ENCODE results near the gene PPP1R3E. TPM values are rescaled to one million over a fixed set of nuclear protein-coding genes. Genes with fewer than 3 reads are reported as not detected.

The PPP1R3E gene
- total and polyA plus RNA-seq, 2 of the 13 experiments (the other 11 are each of a cell fraction or from before 2014, with no cell fraction given), result 16.5 to 26.5 TPM

DNA sequence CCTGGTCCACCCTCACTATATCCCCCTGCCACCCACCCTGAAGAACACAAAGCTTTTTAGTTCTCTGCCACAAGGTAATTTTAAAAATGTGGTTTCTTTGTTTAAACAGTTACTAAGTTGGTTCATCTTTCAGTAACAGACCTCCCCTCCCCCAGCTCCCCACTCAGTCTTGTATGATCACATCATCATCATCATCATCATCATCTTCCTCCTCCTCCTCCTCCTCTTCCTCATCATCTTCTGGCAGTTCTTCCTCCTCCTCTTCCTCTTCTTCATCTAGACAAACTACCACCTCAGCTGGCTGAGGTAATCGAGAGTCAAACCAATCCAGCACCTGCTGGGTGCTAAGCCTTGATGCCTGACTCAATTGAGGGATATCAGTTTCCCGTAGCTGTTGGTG lies 27.2 kb downstream of the PPP1R3E start:
- H3K36me3 ChIP-seq (replicated peaks in 1 of 2; ENCODE audit: control insufficient read depth in 1 of 2, insufficient read depth in 2 of 2, low read length in 2 of 2), result no peaks in the 10 kb centered on the region
- POLR2A ChIA-PET, result interaction anchor here (0.8 to 6.8 kb wide), 3 partner anchors 11 to 46 kb away, joined by 3 to 43 read pairs (median 7); partner anchors contain the start of genes HOMEZ and PPP1R3E
- H3K9me3 ChIP-seq (ENCODE audit: low read length), result no peaks in the 10 kb centered on the region
- H3K27me3 ChIP-seq (ENCODE audit: control insufficient read depth in 1 of 2, insufficient read depth in 2 of 2, low read length in 2 of 2), result no peaks in the 10 kb centered on the region
- H3K4me3 ChIP-seq (replicated peaks in 1 of 3; ENCODE audit: insufficient read depth in 1 of 3, low read depth in 2 of 3, low read length in 3 of 3), result no peak overlapping the region
- BruUV-seq (replicated peaks), result no TSS peak
- DNase-seq (ENCODE audit: low spot score) (no peak), ATAC-seq (no peak), FAIRE-seq (no peak)
- no peaks in the 10 kb centered on the region for H3K79me2 ChIP-seq (ENCODE audit: insufficient read depth, low read length)
- WGBS (ENCODE audit: low lambda C conversion rate), result 100% methylated on average over 2 of the region's 2 CpGs
- CTCF ChIA-PET (ENCODE audit: low intra/inter-chr PET ratio, low total read pairs), result no interaction called here
- intact Hi-C loops (cut with micrococcal nuclease; ENCODE audit: unreplicated experiment), result no loop called here
- H4K20me1 ChIP-seq (ENCODE audit: insufficient read depth, low read length), result no peaks in the 10 kb centered on the region
- in situ Hi-C loops (cut with HindIII; ENCODE audit: extremely low pct_ligation_motif_present, low pct_unique_long_range_greater_than_20kb), result no loop called here
- peaks cover 8% of the 10 kb centered on the region for H3K4me1 ChIP-seq (ENCODE audit: insufficient read depth, low read length)
- H3K27ac ChIP-seq (ENCODE audit: extremely low read length, insufficient read depth, low read length), result no peak overlapping the region
- H3K4me2 ChIP-seq (ENCODE audit: low read depth, low read length), result no peak overlapping the region
- no peak overlapping the region for H3K9ac ChIP-seq (ENCODE audit: insufficient read depth, low read depth, low read length)
- no peak overlapping the region for H2AFZ ChIP-seq (ENCODE audit: low read length)
- TF ChIP-seq ZBTB8A (CRISPR knock-in tag; IDR thresholded peaks at IDR 0.05; ENCODE audit: borderline replicate concordance, low read depth) (no peak), ATF7 (IDR thresholded peaks at IDR 0.05) (peak; percentile 42; the same call in 1 of the 2 replicates), ATF7 (CRISPR knock-in tag; IDR thresholded peaks at IDR 0.05) (no peak), SKI (IDR thresholded peaks at IDR 0.05; ENCODE audit: partially characterized antibody) (no peak), FOXA1 (IDR thresholded peaks at IDR 0.05) (peak; percentile 26; the same call in 1 of the 2 replicates), FOXA1 (CRISPR knock-in tag; IDR thresholded peaks at IDR 0.05) (no peak), BCL6 (CRISPR knock-in tag; IDR thresholded peaks at IDR 0.05) (no peak), ZC3H4 (CRISPR knock-in tag; IDR thresholded peaks at IDR 0.05; ENCODE audit: borderline replicate concordance) (no peak), NONO (IDR thresholded peaks at IDR 0.05) (0 out of 2 replicates have a peak, but pooled peaks have one; percentile 39), NONO (CRISPR knock-in tag; conservative IDR thresholded peaks at IDR 0.05) (no peak), PCBP2 (optimal IDR thresholded peaks at IDR 0.05; ENCODE audit: low read depth, low read length, poor library complexity, severe bottlenecking) (no peak), RFXANK (CRISPR knock-in tag; IDR thresholded peaks at IDR 0.05) (no peak), KDM5B (CRISPR knock-in tag; IDR thresholded peaks at IDR 0.05; ENCODE audit: borderline replicate concordance) (no peak), NFRKB (IDR thresholded peaks at IDR 0.05) (peak; percentile 43; the same call in 1 of the 2 replicates), TOPORS (CRISPR knock-in tag; IDR thresholded peaks at IDR 0.05) (no peak), ZNF839 (CRISPR knock-in tag; IDR thresholded peaks at IDR 0.05; ENCODE audit: borderline replicate concordance) (no peak), HMGA1 (CRISPR knock-in tag; conservative IDR thresholded peaks at IDR 0.05) (no peak), ZNF780A (CRISPR knock-in tag; IDR thresholded peaks at IDR 0.05) (no peak), SMAD9 (CRISPR knock-in tag; IDR thresholded peaks at IDR 0.05) (no peak), RBM22 (optimal IDR thresholded peaks at IDR 0.05; ENCODE audit: low read length) (peak; percentile 68)
- TF ChIP-seq, protein P1, sequence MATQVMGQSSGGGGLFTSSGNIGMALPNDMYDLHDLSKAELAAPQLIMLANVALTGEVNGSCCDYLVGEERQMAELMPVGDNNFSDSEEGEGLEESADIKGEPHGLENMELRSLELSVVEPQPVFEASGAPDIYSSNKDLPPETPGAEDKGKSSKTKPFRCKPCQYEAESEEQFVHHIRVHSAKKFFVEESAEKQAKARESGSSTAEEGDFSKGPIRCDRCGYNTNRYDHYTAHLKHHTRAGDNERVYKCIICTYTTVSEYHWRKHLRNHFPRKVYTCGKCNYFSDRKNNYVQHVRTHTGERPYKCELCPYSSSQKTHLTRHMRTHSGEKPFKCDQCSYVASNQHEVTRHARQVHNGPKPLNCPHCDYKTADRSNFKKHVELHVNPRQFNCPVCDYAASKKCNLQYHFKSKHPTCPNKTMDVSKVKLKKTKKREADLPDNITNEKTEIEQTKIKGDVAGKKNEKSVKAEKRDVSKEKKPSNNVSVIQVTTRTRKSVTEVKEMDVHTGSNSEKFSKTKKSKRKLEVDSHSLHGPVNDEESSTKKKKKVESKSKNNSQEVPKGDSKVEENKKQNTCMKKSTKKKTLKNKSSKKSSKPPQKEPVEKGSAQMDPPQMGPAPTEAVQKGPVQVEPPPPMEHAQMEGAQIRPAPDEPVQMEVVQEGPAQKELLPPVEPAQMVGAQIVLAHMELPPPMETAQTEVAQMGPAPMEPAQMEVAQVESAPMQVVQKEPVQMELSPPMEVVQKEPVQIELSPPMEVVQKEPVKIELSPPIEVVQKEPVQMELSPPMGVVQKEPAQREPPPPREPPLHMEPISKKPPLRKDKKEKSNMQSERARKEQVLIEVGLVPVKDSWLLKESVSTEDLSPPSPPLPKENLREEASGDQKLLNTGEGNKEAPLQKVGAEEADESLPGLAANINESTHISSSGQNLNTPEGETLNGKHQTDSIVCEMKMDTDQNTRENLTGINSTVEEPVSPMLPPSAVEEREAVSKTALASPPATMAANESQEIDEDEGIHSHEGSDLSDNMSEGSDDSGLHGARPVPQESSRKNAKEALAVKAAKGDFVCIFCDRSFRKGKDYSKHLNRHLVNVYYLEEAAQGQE (IDR thresholded peaks at IDR 0.05; ENCODE audit: borderline replicate concordance in 1 of 2, low read depth in 1 of 2, low read length in 2 of 2), result no peak
- TF ChIP-seq, protein P2, sequence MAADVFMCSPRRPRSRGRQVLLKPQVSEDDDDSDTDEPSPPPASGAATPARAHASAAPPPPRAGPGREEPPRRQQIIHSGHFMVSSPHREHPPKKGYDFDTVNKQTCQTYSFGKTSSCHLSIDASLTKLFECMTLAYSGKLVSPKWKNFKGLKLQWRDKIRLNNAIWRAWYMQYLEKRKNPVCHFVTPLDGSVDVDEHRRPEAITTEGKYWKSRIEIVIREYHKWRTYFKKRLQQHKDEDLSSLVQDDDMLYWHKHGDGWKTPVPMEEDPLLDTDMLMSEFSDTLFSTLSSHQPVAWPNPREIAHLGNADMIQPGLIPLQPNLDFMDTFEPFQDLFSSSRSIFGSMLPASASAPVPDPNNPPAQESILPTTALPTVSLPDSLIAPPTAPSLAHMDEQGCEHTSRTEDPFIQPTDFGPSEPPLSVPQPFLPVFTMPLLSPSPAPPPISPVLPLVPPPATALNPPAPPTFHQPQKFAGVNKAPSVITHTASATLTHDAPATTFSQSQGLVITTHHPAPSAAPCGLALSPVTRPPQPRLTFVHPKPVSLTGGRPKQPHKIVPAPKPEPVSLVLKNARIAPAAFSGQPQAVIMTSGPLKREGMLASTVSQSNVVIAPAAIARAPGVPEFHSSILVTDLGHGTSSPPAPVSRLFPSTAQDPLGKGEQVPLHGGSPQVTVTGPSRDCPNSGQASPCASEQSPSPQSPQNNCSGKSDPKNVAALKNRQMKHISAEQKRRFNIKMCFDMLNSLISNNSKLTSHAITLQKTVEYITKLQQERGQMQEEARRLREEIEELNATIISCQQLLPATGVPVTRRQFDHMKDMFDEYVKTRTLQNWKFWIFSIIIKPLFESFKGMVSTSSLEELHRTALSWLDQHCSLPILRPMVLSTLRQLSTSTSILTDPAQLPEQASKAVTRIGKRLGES (CRISPR knock-in tag; IDR thresholded peaks at IDR 0.05; ENCODE audit: borderline replicate concordance), result no peak
